ENCODE measurements around the gene AGPAT3.

GRCh38 chr21:43928222-43929125 is 63.5 kb downstream of the AGPAT3 start:
- no peak for TF ChIP-seq CTCF (IDR thresholded peaks at IDR 0.05; ENCODE audit: extremely low read depth in 1 of 2, insufficient read depth in 1 of 2, low read depth in 1 of 2, low read length in 2 of 2)
- TF ChIP-seq EZH2 (IDR thresholded peaks at IDR 0.05; ENCODE audit: borderline replicate concordance, low read depth, low read length, severe bottlenecking), result no peak
- TF ChIP-seq POLR2AphosphoS5 (IDR thresholded peaks at IDR 0.05; ENCODE audit: insufficient read depth, low read depth, low read length), result no peak
- TF ChIP-seq, protein P1, sequence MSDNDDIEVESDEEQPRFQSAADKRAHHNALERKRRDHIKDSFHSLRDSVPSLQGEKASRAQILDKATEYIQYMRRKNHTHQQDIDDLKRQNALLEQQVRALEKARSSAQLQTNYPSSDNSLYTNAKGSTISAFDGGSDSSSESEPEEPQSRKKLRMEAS (IDR thresholded peaks at IDR 0.05; ENCODE audit: insufficient read depth, insufficient read length), result no peak
- no peak for TF ChIP-seq POLR2A (IDR thresholded peaks at IDR 0.05; ENCODE audit: low read depth, low read length)
